A673 (cell line): ENCODE data around the gene PHF21B. TPM values are rescaled to one million over a fixed set of nuclear protein-coding genes. Genes with fewer than 3 reads are reported as not detected.

Experiments used
- BruUV-seq: library from RNA; stranded (reverse); fragments of 400-500 nt; replicated peaks from 2 replicates; lab custom pipeline; 2021; lab: Mats Ljungman, UMichigan
- CTCF ChIA-PET: fragments of 300-600 bp; sonication (Branson Sonifier 250); formaldehyde crosslinking; loops from one replicate; lab custom pipeline; 2022; ENCODE audit warnings: antibody characterized with exemption; lab: Charles Lee
- POLR2A ChIA-PET: fragments of 300-600 bp; sonication (Branson Sonifier 250); formaldehyde crosslinking; loops from one replicate; lab custom pipeline; 2022; ENCODE audit warnings: antibody characterized with exemption; ENCODE audit not compliant: low non-redundant PET; lab: Charles Lee
- DNase-seq: peaks from one replicate; pipeline ENCODE4 v3.0.0-alpha.2; 2015; ENCODE audit warnings: low spot score
- H3K27ac ChIP-seq: fragments of 200-600 bp; sonication (generic); 2 replicates; pipeline ENCODE4 v1.5.1; 2016; ENCODE audit warnings: mixed run types, low read depth, mild to moderate bottlenecking, mixed read lengths, antibody characterized with exemption, low read length; ENCODE audit not compliant: poor library complexity, severe bottlenecking
- H3K27me3 ChIP-seq: fragments of 200-600 bp; sonication (generic); replicated peaks from 2 replicates; pipeline ENCODE4 v1.6.1; 2017; ENCODE audit warnings: mixed run types, low read depth, mild to moderate bottlenecking, mixed read lengths, antibody characterized with exemption, low read length; ENCODE audit not compliant: insufficient read depth, poor library complexity
- H3K36me3 ChIP-seq: fragments of 200-600 bp; sonication (generic); 2 replicates; pipeline ENCODE4 v1.6.1; 2016; ENCODE audit warnings: mixed run types, mild to moderate bottlenecking, mixed read lengths, antibody characterized with exemption, low read length; ENCODE audit not compliant: insufficient read depth, poor library complexity, severe bottlenecking
- H3K4me1 ChIP-seq: fragments of 200-600 bp; sonication (generic); 2 replicates; pipeline ENCODE4 v1.6.1; 2017; ENCODE audit warnings: mixed run types, mild to moderate bottlenecking, mixed read lengths, antibody characterized with exemption, low read length; ENCODE audit not compliant: insufficient read depth, poor library complexity, severe bottlenecking
- H3K4me3 ChIP-seq: fragments of 200-600 bp; sonication (generic); 2 replicates; pipeline ENCODE4 v1.5.1; 2016; ENCODE audit warnings: low read depth, mixed run types, mild to moderate bottlenecking, mixed read lengths, low read length; ENCODE audit not compliant: poor library complexity, severe bottlenecking
- H3K9me3 ChIP-seq: fragments of 200-600 bp; sonication (generic); 2 replicates; pipeline ENCODE4 v1.6.1; 2016; ENCODE audit warnings: mixed run types, low read depth, mild to moderate bottlenecking, mixed read lengths, antibody characterized with exemption, low read length; ENCODE audit not compliant: poor library complexity, severe bottlenecking
- EZH2 ChIP-seq: fragments of 200-600 bp; sonication (generic); IDR thresholded peaks from 2 replicates; pipeline ENCODE4 v1.6.1; 2017; ENCODE audit warnings: borderline replicate concordance, low read depth, mild to moderate bottlenecking, mixed read lengths, antibody characterized with exemption, low read length; ENCODE audit not compliant: poor library complexity, severe bottlenecking
- intact Hi-C: fragments of 100-400 bp; cut with micrococcal nuclease; formaldehyde crosslinking; loops from one replicate; pipeline ENCODE4 v1.10.0; 2022; ENCODE audit not compliant: unreplicated experiment
- total RNA-seq: library from RNA; stranded (reverse); gene quantifications from 2 replicates; pipeline ENCODE4 v1.2.3, GENCODE V29; 2021
- TF ChIP-seq, protein P1 (sequence below): fragments of 300-800, 200-600 bp; sonication (generic); conservative IDR thresholded peaks from 2 replicates; pipeline ENCODE4 v1.5.1; 2017; ENCODE audit warnings: low read depth, mild to moderate bottlenecking, antibody characterized with exemption, low read length, moderate library complexity, mixed read lengths

Gene PHF21B
- total RNA-seq, 1 experiment from 2014 or later = 13.2 TPM

DNA sequence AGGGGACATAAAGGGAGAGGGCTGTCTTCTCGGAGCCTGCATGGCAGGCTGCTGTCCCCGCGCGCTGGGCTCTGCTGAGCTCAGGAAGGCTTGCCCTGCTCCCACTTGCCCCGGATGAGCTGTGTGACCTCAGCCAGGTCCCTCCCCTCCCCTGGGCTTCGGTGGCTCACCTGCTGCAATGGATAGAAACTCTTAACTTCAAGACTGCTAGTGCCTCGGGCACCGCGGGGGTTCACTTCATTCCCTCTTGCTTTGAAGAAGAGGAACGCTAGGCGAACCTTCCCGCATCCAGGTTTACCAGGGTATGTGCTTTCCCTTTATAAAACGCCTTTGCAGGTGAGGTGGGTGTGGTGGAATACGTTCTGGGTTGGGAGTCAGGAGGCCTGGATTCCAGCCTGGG lies 115.0 kb downstream of the PHF21B start:
- no peak for DNase-seq
- no TSS peak for BruUV-seq
- no peaks in the 10 kb centered on the region for H3K9me3 ChIP-seq
- no peak for TF ChIP-seq EZH2
- TF ChIP-seq, protein P1, sequence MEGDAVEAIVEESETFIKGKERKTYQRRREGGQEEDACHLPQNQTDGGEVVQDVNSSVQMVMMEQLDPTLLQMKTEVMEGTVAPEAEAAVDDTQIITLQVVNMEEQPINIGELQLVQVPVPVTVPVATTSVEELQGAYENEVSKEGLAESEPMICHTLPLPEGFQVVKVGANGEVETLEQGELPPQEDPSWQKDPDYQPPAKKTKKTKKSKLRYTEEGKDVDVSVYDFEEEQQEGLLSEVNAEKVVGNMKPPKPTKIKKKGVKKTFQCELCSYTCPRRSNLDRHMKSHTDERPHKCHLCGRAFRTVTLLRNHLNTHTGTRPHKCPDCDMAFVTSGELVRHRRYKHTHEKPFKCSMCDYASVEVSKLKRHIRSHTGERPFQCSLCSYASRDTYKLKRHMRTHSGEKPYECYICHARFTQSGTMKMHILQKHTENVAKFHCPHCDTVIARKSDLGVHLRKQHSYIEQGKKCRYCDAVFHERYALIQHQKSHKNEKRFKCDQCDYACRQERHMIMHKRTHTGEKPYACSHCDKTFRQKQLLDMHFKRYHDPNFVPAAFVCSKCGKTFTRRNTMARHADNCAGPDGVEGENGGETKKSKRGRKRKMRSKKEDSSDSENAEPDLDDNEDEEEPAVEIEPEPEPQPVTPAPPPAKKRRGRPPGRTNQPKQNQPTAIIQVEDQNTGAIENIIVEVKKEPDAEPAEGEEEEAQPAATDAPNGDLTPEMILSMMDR = no peak
- H3K4me3 ChIP-seq = no peak overlapping the region
- no peaks in the 10 kb centered on the region for H3K27me3 ChIP-seq
- ChIA-PET CTCF (no interaction called here), POLR2A (no interaction called here)
- H3K27ac ChIP-seq = no peak overlapping the region
- H3K36me3 ChIP-seq = no peaks in the 10 kb centered on the region
- no peaks in the 10 kb centered on the region for H3K4me1 ChIP-seq
- intact Hi-C loops = no loop called here

DNA sequence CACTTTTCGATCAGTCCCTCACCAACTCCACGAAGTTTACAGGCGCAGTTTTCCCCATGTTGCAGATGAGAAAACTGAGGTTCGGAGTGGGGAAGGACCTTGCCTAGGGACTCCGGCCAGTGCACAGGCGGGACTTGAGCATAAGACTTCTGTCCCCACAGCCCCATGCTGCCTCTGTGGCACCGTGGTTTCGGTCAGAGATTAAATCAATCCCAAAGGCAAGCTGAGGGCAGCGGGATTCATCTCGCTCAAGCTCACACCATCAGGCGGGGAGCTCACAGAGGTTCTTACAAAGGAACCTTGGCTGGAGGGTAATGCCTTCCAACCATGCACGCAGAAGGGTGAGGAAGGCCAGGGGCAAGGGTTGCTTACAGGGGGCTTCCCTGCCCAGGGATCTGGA lies 115.5 kb downstream of the PHF21B start:
- no peaks in the 10 kb centered on the region for H3K9me3 ChIP-seq
- H3K27me3 ChIP-seq = no peaks in the 10 kb centered on the region
- DNase-seq = no peak
- no peaks in the 10 kb centered on the region for H3K4me1 ChIP-seq
- no peak overlapping the region for H3K4me3 ChIP-seq
- no peak overlapping the region for H3K27ac ChIP-seq
- no peak for TF ChIP-seq EZH2
- TF ChIP-seq, protein P1 = no peak
- ChIA-PET CTCF (no interaction called here), POLR2A (no interaction called here)
- intact Hi-C loops = no loop called here
- BruUV-seq = no TSS peak
- no peaks in the 10 kb centered on the region for H3K36me3 ChIP-seq

DNA sequence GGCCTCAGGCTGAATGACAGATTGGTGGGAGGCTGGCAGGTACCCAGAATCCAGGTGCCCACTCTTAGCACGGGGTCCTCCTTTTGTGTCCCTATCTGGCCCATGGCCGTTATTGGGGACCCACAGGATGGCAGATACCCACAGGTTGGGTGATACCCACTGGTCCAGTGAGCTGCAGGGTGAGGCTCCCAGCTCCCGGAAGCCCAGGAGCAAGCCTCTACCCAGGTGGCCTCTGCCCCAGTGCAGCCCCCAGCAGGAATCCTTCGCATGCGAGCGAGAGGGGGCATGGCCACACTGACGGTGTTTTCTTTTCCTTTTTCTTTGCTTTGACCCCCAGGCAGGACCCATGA lies 116.1 kb downstream of the PHF21B start:
- no TSS peak for BruUV-seq
- Histone ChIP-seq H3K4me3 (no peak overlapping the region), H3K27ac (no peak overlapping the region), H3K36me3 (no peaks in the 10 kb centered on the region), H3K27me3 (no peaks in the 10 kb centered on the region), H3K4me1 (no peaks in the 10 kb centered on the region), H3K9me3 (no peaks in the 10 kb centered on the region)
- ChIA-PET CTCF (no interaction called here), POLR2A (no interaction called here)
- intact Hi-C loops = no loop called here
- DNase-seq = no peak
- TF ChIP-seq, protein P1 = no peak
- no peak for TF ChIP-seq EZH2
